GM04504 (cell line): ENCODE results near the gene BTNL2.
"Not testable (repeated sequence)": the region's sequence is repeated elsewhere in the genome, so short reads cannot be mapped to it uniquely, and the experiment has no call there.

ENCODE experiments used
- DNase-seq: peaks from one replicate; pipeline ENCODE4 v3.0.0-alpha.2; 2012; ENCODE audit warnings: low read depth

The BTNL2 gene, protein sequence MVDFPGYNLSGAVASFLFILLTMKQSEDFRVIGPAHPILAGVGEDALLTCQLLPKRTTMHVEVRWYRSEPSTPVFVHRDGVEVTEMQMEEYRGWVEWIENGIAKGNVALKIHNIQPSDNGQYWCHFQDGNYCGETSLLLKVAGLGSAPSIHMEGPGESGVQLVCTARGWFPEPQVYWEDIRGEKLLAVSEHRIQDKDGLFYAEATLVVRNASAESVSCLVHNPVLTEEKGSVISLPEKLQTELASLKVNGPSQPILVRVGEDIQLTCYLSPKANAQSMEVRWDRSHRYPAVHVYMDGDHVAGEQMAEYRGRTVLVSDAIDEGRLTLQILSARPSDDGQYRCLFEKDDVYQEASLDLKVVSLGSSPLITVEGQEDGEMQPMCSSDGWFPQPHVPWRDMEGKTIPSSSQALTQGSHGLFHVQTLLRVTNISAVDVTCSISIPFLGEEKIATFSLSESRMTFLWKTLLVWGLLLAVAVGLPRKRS

DNA sequence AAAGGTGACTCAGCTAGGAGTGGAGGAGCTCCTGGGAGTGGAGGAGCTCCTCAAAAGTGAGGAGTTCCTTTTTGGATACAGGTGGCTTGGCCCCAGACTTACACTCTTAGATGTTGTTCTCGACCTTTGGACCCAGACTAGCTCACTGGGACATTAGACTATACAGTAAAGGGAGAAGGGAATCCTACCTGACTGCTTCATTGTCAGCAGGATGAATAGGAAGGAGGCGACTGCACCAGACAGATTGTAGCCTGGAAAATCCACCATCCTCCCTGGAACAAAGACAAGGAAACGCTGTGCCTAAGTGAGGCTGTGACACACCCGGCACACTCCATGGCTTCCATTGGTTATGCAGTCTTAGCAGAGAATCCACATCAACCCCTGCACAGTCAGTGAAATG is at the start of gene BTNL2:
BTNL2 (minus strand) TSS at position 325 of the 400 bp plus-strand sequence; CDS start at position 267, 58 bp downstream.
- DNase-seq, result no peak

DNA sequence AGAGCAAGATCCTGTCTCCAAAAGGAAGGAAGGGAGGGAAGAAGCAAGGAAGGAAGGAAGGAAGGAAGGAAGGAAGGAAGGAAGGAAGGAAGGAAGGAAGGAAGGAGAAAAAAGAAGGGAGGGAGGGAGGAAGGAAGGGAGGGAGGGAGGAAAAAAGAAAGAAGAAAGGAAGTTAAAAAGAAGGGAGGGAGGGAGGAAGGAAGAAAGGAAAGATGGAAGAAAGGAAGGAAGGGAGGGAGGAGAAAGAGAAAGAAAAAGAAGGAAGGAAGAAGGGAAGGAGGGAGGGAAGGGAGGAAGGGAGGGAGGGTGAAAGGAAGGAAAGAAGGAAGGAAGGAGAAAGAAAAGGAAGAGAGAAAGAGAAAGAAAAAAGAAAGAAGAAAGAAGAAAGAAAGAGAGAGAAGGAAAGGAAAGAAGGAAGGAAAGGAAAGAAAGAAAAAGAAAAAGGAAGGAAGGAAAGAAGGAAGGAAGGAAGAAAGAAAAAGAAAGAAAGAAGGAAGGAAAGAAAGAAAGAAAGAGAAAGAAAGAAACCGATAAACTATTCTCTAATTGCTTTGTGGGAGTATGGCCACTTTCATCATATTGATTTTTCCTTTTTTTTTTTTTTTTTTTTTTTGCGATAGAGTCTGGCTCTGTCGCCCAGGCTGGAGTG is 42.2 kb upstream of the BTNL2 start:
- no peak for DNase-seq

DNA sequence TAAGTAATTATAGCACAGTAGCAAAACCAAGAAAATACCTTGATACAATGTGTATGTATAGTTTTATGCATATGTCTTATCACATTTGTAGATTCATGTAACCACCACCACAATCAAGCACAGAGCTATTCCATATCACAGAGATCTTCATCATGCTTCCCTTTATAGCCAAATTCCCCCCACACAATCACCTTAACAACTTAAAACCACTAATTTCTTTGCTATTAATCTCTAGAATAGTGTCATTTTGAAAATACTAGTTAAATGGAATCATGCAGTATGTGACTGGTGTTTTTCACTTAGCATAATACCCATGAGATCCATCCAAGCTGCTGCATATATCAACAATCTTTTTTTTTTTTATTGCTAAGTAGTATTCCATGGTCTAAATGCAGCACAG is 41.0 kb upstream of the BTNL2 start:
- no peak for DNase-seq

DNA sequence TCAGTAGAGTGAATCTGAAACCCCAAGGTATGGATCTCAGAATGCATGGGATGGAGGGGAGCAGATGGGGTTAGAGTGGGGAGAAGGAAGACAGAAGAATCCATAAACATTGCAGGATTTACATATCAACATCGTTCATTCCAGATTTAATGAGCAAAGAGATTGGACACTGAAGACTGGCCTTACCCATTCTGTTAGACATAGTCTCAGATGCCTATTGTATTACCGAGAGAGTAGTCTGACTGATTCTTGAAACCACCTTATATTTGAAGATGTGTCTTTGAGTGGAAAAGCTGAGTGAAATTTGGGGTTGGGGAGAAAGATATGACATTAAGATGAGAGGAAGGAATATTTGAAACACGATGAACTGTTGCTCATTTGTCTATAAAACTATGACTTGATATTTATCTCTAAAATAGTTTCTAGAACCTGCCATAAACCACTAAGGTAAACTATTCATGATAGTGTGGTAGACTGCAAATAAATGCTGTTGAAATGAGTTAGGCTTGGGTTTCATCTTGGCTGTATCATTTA is 38.4 kb upstream of the BTNL2 start:
- no peak for DNase-seq

DNA sequence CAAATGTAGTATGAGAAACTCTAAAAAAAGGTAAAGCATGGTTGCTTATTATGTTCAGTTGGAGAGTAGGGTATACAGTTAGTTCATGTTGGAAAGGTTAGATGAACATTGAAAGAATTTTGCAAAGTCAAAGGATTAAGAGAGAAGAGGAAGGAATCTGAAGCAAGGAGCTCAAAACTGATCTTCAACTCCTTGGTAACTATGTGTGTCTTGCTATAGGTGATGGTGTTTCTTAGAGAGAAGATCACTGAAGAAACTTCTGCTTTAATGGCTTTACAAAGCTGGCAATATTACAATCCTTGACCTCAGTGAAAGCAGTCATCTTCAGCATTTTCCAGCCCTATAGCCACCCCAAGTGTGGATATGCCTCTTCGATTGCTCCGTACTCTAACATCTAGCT is 37.5 kb upstream of the BTNL2 start:
- no peak for DNase-seq

DNA sequence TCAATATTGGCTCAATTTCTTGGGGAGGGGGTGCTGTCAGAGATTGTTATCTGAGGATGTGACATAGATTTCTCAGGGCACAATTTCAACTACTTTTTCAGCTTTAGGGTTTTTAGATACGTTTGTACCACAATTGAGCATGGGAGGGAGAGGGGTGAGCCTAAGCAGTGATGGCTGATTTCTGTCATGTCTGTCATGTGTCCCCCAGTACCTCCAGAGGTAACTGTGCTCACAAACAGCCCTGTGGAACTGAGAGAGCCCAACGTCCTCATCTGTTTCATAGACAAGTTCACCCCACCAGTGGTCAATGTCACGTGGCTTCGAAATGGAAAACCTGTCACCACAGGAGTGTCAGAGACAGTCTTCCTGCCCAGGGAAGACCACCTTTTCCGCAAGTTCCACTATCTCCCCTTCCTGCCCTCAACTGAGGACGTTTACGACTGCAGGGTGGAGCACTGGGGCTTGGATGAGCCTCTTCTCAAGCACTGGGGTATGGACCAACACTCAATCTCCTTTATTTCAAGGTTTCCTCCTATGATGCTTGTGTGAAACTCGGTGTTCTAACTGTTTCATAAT is 36.1 kb upstream of the BTNL2 start:
- no peak for DNase-seq

GRCh38 chr6:32442243-32442667 is 35.3 kb upstream of the BTNL2 start:
- DNase-seq, result no peak

DNA sequence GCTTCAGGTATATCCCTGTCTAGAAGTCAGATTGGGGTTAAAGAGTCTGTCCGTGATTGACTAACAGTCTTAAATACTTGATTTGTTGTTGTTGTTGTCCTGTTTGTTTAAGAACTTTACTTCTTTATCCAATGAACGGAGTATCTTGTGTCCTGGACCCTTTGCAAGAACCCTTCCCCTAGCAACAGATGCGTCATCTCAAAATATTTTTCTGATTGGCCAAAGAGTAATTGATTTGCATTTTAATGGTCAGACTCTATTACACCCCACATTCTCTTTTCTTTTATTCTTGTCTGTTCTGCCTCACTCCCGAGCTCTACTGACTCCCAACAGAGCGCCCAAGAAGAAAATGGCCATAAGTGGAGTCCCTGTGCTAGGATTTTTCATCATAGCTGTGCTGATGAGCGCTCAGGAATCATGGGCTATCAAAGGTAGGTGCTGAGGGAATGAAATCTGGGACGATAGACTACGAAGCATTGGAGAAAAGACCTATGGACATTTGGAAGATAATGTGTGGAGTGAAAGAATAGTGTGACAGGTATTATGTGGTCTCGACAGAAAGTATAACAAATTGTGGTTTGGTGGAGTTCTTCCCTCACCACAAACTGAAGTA is 32.7 kb upstream of the BTNL2 start, which contains the start of gene HLA-DRA:
HLA-DRA (plus strand) TSS at position 286 of the 613 bp plus-strand sequence; CDS start at position 350, 64 bp downstream.
- DNase-seq, result peak; percentile 12

GRCh38 chr6:32439139-32439538 is 32.2 kb upstream of the BTNL2 start:
- no peak for DNase-seq

DNA sequence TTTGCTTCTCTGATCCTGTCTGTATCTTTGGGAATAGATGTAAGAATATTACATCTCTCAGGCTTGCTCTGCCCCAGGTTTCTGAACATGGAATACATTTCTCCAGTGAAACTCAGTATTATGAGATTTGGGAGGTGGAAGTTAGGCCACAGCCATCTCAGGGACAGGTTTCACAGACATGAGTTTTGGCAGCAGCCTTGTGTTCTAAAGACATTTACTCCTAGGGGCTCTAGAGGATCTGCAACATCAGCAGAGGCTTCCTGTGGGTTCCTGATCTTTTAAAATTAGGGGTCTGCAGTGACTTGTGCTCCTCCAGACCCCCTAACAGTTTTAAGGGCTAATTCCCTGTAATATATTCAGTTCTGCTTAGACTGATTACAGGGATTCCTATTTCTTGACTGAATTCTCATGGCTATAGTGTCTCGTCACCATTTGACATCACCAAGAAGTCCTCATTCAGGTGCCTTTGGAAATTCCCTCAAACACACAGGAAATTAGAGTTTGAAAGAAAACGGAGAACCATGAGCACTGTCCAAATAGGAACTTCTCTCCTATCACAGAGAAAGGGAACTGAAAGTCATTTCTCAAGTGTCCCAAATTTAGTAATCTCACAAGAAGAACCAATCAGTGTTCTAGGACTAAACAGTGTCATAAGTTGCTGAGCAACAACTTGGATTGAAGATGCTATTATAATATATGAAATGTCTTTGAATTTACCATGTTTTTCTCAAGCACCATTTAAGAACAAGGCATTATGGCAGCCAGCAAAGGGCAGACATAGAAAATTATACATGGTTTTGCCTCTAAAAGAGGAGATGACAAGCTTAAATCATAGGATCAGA is 30.2 kb upstream of the BTNL2 start:
- DNase-seq, result no peak

GRCh38 chr6:32436186-32436585 is 29.2 kb upstream of the BTNL2 start:
- no peak for DNase-seq

DNA sequence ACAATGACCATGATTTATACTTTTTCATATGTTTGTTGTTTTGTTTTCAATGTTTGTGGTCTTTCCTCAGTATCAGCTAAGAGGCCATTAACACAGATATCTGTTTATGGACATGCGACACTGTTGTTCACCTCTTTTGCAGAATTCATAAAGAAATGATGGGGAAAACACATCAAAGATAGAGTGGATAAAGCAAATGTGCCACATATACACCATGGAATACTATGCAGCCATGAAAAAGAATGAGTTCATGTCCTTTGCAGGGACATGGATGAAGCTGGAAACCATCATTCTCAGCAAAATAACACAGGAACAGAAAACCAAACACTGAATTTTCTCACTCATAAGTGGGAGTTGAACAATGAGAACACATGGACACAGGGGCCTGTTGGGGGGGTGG is 27.0 kb upstream of the BTNL2 start:
- DNase-seq, result not testable (repeated sequence)

- DNase-seq, result peak; percentile 3
Measured at GRCh38 chr6:32432050-32432450, 25.1 kb upstream of the BTNL2 start.

DNA sequence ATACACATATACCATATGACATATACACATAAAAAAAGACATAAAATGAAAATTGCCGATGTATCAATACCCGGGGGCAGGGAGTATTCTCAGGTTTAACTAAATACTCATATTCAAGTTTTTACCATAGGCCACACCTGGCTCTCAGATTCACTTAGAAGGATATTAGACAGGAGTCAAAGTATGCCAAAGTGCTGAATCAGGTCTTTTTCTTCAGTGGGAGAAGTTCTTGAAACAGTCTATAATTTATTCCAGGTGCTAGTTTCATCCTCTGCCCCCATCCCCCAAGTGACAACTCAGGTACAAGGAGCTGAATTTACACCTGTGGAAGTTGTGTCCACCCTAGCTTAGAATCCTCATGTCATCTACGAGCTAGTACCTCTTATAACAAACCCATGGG is 24.2 kb upstream of the BTNL2 start:
- DNase-seq, result no peak

GRCh38 chr6:32430179-32430578 is 23.2 kb upstream of the BTNL2 start:
- no peak for DNase-seq

DNA sequence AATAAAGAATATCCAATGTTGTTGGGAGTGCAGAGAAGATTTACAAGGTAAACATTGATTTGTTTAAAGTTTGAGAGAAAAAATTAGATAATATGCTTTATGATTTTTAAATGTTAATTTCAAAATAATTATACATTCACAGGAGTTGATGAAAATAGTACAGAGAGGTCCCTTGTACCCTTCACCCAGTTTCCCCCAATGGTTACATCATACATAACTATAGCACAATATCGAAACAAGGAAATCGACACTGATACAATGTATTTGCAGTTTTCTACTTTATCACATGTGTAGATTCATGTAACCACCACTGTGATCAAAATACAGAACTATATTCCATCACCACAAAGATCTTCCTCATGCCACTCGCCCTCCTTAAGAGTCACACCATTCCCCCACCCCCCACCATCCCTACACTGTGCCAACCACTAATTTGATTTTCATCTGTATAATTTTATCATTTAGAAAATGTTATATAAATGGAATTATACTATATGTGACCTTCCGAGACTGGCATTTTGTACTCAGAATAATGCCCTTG is 21.0 kb upstream of the BTNL2 start:
- DNase-seq, result no peak

DNA sequence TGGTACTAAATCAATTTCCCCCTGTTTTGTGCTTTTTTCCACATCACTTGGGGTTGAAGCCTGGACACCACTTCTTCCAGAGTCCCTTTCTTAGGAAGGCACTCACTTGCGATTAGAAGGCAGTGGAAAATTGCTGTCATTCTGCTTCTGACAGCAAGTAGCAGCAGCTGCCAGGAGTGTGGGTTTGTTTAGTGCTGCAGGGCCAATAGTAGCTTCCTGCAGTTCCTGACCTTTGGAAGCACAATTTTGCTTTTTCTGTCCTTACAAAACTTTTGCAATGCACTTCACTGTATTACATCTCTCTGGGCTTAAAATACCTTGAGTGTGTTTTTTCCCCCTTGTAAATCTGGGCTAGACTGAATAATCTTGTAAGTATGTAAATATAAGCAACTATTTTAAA is 20.2 kb upstream of the BTNL2 start:
- DNase-seq, result no peak

GRCh38 chr6:32426338-32426737 is 19.4 kb upstream of the BTNL2 start:
- DNase-seq, result no peak

- no peak for DNase-seq
Measured at GRCh38 chr6:32424589-32425300, 17.8 kb upstream of the BTNL2 start.

GRCh38 chr6:32416036-32416435 is 9.1 kb upstream of the BTNL2 start:
- DNase-seq, result no peak
